Measurements from ENCODE around the gene DDOST.
"Not testable (repeated sequence)": the region's sequence is repeated elsewhere in the genome, so short reads cannot be mapped to it uniquely, and the experiment has no call there.

The DDOST gene

DNA sequence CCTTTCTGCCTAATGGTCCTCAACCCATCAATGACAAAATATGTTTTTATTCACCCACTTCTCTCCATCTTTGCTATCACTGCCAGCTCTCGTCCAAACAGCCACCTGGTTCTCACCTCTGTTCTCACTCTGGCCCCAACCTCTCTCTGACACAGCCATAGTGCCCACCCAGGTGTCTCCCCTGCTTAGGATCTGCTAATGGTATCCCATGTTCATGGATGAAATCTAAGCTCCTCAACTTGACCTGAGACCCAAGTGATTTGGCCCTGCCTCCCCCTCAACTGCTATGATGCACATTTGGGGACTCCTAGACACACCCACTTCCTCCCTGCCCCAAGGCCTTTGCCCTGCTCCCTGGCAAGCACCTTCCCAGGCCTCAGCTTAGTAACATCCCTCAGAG is 30.7 kb upstream of the DDOST start:
- DNase-seq (ENCODE audit: low spot score), result no peak

GRCh38 chr1:20689645-20690056 is 28.5 kb upstream of the DDOST start:
- DNase-seq (ENCODE audit: low spot score), result no peak

DNA sequence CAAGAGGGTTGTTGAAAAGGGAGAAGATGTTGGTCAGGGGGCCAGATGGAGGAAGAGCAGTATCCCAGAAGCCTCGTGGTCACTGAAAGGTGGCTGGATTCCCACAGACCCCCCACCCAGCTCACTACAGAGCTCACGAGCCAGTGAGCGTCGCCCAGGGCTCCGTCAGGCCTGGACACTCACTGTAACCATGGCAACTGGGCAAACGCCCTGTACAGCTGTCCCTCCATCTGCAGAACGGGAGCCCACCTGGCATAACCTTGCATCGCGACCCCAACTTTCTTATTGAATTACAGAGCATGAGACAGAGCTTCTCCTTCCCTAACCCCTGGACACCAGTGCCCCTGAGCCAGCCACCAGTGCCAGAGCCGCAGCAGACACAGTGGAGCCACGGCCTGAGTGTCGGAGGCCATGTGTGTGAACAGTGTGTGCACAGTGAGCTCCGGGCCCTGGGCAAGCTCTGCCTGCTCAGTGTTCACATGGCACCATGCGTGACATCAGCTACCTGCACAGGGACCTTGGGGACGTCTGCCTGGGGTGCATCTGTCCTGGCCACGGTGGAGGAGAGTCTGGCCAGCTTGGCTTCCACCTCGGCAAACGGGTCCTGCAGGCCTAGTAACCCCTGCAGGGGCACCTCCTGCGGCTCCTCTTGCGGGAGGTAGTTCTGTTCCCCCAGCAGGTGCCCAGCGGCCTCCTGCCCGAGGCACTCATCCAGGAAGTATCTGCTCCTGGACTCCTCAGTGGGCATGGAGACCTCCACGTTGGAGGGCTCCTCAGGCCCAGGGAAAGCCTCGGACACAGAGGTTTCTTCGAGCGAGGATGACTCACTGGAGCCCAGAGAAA is 25.9 kb upstream of the DDOST start:
- no peak for DNase-seq (ENCODE audit: low spot score)

GRCh38 chr1:20685741-20686140 is 24.6 kb upstream of the DDOST start:
- no peak for DNase-seq (ENCODE audit: low spot score)

GRCh38 chr1:20685099-20685662 is 24.0 kb upstream of the DDOST start:
- DNase-seq (ENCODE audit: low spot score), result no peak

DNA sequence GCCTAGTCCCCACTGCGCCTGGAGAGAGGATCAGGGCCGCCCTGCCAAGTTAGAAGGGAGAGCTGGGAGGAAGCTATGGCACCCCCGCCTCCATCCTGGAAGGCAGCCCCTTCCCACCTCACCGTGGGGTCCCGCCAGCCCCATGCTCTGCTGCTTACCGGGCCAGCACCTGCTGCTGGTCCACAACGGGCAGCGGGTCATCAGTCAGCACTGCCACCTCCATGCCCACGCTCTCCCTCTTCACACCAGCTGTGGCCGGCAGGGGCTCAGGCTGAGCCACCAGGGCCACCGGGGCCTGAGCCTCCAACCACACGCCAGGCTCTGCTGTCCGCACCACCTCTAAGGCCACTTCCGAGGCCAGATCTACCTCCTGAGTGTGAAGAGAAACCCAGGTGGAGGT is 23.5 kb upstream of the DDOST start:
- DNase-seq (ENCODE audit: low spot score), result no peak

GRCh38 chr1:20684050-20684620 is 23.0 kb upstream of the DDOST start:
- no peak for DNase-seq (ENCODE audit: low spot score)

DNA sequence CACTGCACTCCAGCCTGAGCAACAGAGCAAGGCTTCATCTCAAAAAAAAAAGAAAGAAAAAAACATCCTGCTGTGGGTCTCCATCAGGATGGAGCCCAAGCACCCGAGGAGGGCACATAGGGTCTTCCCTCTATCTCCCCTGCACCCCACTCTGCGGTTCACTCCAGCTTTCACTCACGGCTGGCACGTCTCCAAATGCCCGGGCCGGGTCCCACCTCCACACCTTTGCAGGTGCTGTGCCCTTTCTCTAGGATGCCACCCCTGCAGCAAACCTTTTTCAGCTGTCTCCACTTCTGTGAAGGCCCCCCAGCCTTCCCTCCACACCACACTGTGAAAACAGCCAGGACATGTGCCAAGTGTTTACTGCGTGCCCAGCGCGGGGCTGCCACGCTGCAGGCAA is 22.4 kb upstream of the DDOST start:
- DNase-seq (ENCODE audit: low spot score), result no peak

DNA sequence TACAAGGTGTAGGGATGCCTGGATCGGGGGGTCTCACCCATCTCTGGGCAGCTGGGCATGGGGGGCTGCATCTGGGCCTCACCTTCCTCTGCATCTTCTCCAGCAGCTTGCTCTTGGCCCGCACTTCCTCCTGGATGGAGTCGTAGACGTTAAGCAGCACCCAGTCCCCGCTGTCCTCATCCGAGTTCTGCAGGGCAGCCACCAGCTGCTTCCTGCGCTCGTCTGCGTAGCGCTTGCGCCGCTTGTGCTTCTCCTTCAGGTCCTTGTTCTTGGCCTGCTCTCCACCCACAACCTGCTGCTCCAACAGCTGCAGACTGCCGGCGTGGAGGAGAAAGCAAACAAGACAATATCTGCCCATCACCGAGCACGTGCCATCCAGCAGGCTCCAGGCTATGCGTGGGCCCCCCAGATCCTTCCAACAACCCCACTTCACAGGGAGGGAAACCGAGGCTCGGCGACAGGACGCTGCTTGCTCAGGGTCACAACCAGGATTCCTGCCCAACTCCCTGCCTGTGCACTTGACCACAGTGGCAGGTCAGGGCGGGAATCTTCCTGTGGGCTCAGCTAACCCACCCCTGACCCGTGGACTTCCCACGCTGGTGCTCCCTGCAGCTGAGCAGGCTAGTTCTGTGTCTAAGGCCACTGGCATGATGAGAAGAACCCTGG is 21.5 kb upstream of the DDOST start:
- no peak for DNase-seq (ENCODE audit: low spot score)

DNA sequence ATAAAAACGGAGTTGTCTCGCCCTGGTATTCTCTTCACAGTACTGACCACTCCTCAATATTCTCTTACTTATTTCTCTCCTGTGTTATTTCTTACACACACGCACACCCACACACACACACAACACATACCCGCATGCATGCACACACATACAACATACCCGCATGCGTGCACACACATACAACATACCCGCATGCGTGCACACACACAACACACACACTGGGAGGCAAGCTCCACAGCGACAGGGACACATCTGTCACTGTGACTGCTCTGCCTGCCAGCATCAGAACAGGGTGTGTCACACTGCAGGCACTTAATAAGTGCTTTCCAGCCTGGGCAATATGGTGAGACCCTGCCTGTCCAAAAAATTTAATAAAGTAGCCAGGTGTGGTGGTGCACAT is 20.8 kb upstream of the DDOST start:
- no peak for DNase-seq (ENCODE audit: low spot score)

- DNase-seq (ENCODE audit: low spot score), result no peak
These were observed 19.1 kb upstream of the DDOST start for GRCh38 chr1:20680269-20680668.

GRCh38 chr1:20678599-20678998 is 17.4 kb upstream of the DDOST start:
- DNase-seq (ENCODE audit: low spot score), result no peak

DNA sequence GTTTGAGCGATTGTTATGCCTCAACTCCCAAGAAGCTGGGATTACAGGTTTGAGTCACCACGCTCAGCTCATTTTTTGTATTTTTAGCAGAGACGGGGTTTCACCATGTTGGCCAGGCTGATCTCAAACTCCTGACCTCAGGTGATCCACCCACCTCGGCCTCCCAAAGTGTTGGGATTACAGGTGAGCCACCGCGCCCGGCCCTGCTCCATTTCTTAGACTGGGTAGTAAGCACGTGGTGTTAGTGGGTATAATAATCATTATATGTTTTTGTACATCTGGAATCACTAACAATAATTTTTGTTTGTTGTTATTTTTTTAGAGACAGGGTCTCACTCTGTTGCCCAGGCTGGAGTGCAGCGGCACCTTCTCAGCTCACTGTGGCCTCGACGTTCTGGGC is 12.5 kb upstream of the DDOST start:
- not testable (repeated sequence) for DNase-seq (ENCODE audit: low spot score)

DNA sequence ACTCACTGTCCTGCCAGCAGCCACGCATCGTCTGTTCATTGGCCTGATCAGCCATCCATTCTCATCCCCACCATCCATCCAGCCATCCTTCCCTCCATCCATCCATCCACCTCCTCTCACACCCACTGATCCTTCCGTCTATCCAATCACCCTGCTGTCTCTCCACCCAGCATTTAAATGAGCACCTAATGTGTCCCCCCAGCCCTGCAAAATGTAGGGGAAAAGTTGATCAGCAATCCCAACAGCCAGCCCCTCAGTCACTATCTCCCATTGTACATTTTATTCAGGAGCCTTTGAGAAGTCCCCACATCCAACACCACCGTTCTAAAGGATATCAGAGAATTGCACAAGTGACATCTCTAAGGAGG is 11.1 kb upstream of the DDOST start:
- DNase-seq (ENCODE audit: low spot score), result no peak

DNA sequence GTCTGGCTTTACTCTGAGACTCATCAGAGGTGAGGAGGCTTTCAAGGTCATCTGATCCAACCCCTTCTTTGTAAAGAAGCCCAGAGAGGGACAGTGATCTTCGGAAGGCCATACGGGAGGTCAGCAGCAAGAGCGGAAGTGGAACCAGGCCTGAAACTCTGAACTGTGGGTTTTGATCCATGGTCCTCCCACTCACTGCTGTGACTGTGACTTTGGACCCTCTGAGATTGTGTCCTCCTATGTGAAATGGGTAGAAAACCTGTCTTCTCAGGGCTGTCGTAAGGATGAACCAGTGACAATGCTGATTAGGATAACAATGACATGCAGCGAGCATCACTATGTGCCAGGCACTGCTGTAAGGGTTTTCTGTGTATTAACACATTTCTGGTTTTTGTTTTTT is 9.8 kb upstream of the DDOST start:
- no peak for DNase-seq (ENCODE audit: low spot score)

GRCh38 chr1:20668581-20668980 is 7.4 kb upstream of the DDOST start:
- no peak for DNase-seq (ENCODE audit: low spot score)

DNA sequence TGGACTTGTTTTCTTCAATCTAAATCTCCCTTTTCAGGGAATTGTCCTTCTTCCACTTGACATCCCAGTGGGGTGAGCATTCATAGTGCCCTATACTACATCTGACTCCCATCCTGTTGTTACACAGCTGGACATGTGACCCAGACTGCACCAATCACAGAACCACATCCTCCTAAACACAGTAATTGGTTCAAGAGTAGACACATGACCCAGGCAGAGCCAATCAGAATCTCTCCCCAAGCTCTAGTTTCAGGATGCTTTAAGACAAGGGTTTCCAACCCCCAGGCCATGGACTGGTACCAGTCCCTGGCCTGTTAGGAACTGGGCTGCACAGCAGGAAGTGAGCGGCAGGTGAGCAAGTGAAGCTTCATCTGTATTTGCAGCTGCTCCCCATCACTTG is 5.6 kb upstream of the DDOST start:
- peak; percentile 74 for DNase-seq (ENCODE audit: low spot score)

GRCh38 chr1:20666146-20666545 is 5.0 kb upstream of the DDOST start:
- no peak for DNase-seq (ENCODE audit: low spot score)

DNA sequence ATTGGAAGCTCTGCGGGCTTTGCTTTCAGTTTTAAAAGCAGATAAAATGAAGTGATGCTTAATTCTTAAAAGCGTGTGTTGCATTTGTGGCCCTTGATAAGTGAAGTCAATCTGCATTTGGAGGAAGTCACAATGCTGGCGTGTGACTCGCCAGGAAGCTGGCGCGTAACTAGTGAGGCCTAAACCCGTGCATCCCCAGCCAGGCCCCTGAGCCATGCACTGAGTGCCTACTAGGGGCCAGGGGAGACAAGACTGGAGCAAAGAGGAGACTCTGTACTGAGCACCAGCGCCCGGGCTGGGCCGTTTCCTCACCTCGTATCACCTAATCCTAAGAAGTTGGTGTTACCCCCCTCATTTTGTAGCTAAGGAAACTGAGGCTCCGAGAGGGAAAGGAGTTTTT is 4.6 kb upstream of the DDOST start:
- no peak for DNase-seq (ENCODE audit: low spot score)

- no peak for DNase-seq (ENCODE audit: low spot score)
These were observed 3.0 kb upstream of the DDOST start for GRCh38 chr1:20663969-20664715.

- DNase-seq (ENCODE audit: low spot score), result no peak
These were observed 2.2 kb upstream of the DDOST start for GRCh38 chr1:20663365-20663764.

DNA sequence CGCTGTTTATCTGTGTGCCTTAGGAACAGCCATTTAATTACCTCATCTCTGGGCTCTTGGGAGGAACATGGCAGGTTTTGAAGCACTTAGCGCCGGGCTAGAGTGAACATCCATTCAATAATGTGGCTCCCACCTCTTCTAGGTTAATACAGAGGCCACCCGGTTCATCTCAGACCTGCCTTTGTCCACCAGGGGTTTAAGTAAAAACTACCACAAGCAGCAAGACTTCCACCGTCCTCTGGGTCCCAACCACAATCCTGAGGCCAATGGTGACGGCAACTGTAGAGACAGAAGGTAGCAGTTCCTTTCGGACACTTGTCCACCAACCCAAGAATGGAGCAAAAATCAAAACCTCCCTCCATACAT is 924 bp upstream of the DDOST start:
- peak; percentile 53 for DNase-seq (ENCODE audit: low spot score)

- DNase-seq (ENCODE audit: low spot score), result peak; percentile 17
These were observed 342 bp downstream of the DDOST start for GRCh38 chr1:20660847-20661206.
